HEK293 (cell line): ENCODE measurements around the gene CCDC181.

Experiments
- CTCF ChIA-PET: fragments of 350-600 bp; formaldehyde crosslinking; extraction: SDS; loops from one replicate; lab custom pipeline; 2021; ENCODE audit warnings: antibody characterized with exemption; lab: Yijun Ruan, JAX
- POLR2A ChIA-PET: fragments of 300-600 bp; formaldehyde crosslinking; extraction: SDS; loops from one replicate; lab custom pipeline; 2020; ENCODE audit warnings: antibody characterized with exemption, inconsistent platforms; lab: Yijun Ruan, JAX
- H3K27ac ChIP-seq: fragments of 200-500 bp; sonication (Bioruptor generic); 2 replicates; pipeline ENCODE4 v1.5.1; 2014; ENCODE audit warnings: low read depth, low read length, control low read depth, inconsistent platforms; ENCODE audit errors: extremely low read depth
- H3K36me3 ChIP-seq, 2 experiments: fragments of 200-500 bp in 1 of 2; sonication (Bioruptor generic) in 1 of 2; 1 replicate in 1 of 2; 2 replicates in 1 of 2; pipeline ENCODE4 v1.5.1; 2014 to 2017; ENCODE audit warnings: inconsistent platforms in 2 of 2, low read length in 2 of 2; ENCODE audit not compliant: control insufficient read depth in 2 of 2, insufficient read depth in 1 of 2
- H3K4me1 ChIP-seq: fragments of 200-500 bp; sonication (Bioruptor generic); 2 replicates; pipeline ENCODE4 v1.5.1; 2014; ENCODE audit warnings: mild to moderate bottlenecking, low read length, inconsistent platforms; ENCODE audit not compliant: control insufficient read depth, insufficient read depth
- H3K4me3 ChIP-seq: 2 replicates; pipeline ENCODE4 v1.5.1; 2011; ENCODE audit warnings: low read depth, mild to moderate bottlenecking, control low read depth, low read length, moderate library complexity
- H3K9me3 ChIP-seq: fragments of 200-500 bp; sonication (Bioruptor generic); 2 replicates; pipeline ENCODE4 v1.5.1; 2014; ENCODE audit warnings: low read depth, low read length, inconsistent platforms; ENCODE audit not compliant: control insufficient read depth, insufficient read depth
- IKZF3 ChIP-seq: fragments of 450-650 bp; IDR thresholded peaks from 2 replicates; pipeline ENCODE4 v1.5.0; 2018; ENCODE audit warnings: missing biosample characterization, mild to moderate bottlenecking, missing genetic modification characterization, moderate library complexity
- MZF1 ChIP-seq: fragments of 450-650 bp; formaldehyde crosslinking; IDR thresholded peaks from 2 replicates; pipeline ENCODE4 v1.5.1; 2017; ENCODE audit warnings: missing biosample characterization, missing genetic modification characterization, borderline replicate concordance
- SCRT2 ChIP-seq: fragments of 450-650 bp; formaldehyde crosslinking; IDR thresholded peaks from 2 replicates; pipeline ENCODE4 v1.5.1; 2016; ENCODE audit warnings: missing biosample characterization, missing genetic modification characterization
- ZBTB21 ChIP-seq: fragments of 450-650 bp; formaldehyde crosslinking; IDR thresholded peaks from 2 replicates; pipeline ENCODE4 v1.5.1; 2017; ENCODE audit warnings: missing biosample characterization, missing genetic modification characterization
- ZBTB8A ChIP-seq: fragments of 450-650 bp; formaldehyde crosslinking; IDR thresholded peaks from 2 replicates; pipeline ENCODE4 v1.5.1; 2016; ENCODE audit warnings: missing biosample characterization, missing genetic modification characterization
- ZFP37 ChIP-seq: fragments of 450-650 bp; formaldehyde crosslinking; IDR thresholded peaks from 2 replicates; pipeline ENCODE4 v1.5.1; 2016; ENCODE audit warnings: missing biosample characterization, missing genetic modification characterization
- ZFP69B ChIP-seq: fragments of 450-650 bp; formaldehyde crosslinking; IDR thresholded peaks from 2 replicates; pipeline ENCODE4 v1.5.1; 2016; ENCODE audit warnings: missing biosample characterization, missing genetic modification characterization
- ZNF335 ChIP-seq: fragments of 450-650 bp; formaldehyde crosslinking; conservative IDR thresholded peaks from 2 replicates; pipeline ENCODE4 v1.5.1; 2016; ENCODE audit warnings: missing biosample characterization, missing genetic modification characterization
- ZNF341 ChIP-seq: fragments of 450-650 bp; formaldehyde crosslinking; IDR thresholded peaks from 2 replicates; pipeline ENCODE4; 2016; ENCODE audit warnings: low read depth, missing biosample characterization, missing genetic modification characterization
- ZNF391 ChIP-seq: fragments of 450-650 bp; formaldehyde crosslinking; IDR thresholded peaks from 2 replicates; pipeline ENCODE4 v1.5.1; 2016; ENCODE audit warnings: low read depth, missing biosample characterization, missing genetic modification characterization, borderline replicate concordance
- ZNF394 ChIP-seq: fragments of 450-650 bp; formaldehyde crosslinking; IDR thresholded peaks from 2 replicates; pipeline ENCODE4 v1.5.1; 2016; ENCODE audit warnings: missing biosample characterization, missing genetic modification characterization, mild to moderate bottlenecking, moderate library complexity, borderline replicate concordance
- ZNF610 ChIP-seq: fragments of 450-650 bp; formaldehyde crosslinking; IDR thresholded peaks from 2 replicates; pipeline ENCODE4 v1.5.1; 2016; ENCODE audit warnings: missing biosample characterization, missing genetic modification characterization, borderline replicate concordance
- ZNF664 ChIP-seq: fragments of 450-650 bp; formaldehyde crosslinking; IDR thresholded peaks from 2 replicates; pipeline ENCODE4 v1.5.1; 2016; ENCODE audit warnings: missing biosample characterization, missing genetic modification characterization
- ZNF670 ChIP-seq: fragments of 450-650 bp; formaldehyde crosslinking; IDR thresholded peaks from 2 replicates; pipeline ENCODE4 v1.5.1; 2016; ENCODE audit warnings: missing biosample characterization, missing genetic modification characterization, low read depth
- ZNF785 ChIP-seq: fragments of 450-650 bp; formaldehyde crosslinking; IDR thresholded peaks from 2 replicates; pipeline ENCODE4 v1.5.1; 2016; ENCODE audit warnings: missing biosample characterization, missing genetic modification characterization
- TF ChIP-seq, protein P1 (sequence below): fragments of 450-650 bp; formaldehyde crosslinking; IDR thresholded peaks from 2 replicates; pipeline ENCODE4 v1.5.1; 2016; ENCODE audit warnings: missing biosample characterization, missing genetic modification characterization
- TF ChIP-seq, protein P2 (sequence below): fragments of 450-650 bp; IDR thresholded peaks from 2 replicates; pipeline ENCODE4 v1.5.1; 2018; ENCODE audit warnings: missing biosample characterization, mild to moderate bottlenecking, missing genetic modification characterization
- TF ChIP-seq, protein P3 (sequence below): fragments of 450-650 bp; formaldehyde crosslinking; IDR thresholded peaks from 2 replicates; pipeline ENCODE4 v1.5.1; 2016; ENCODE audit warnings: missing biosample characterization, missing genetic modification characterization
- TF ChIP-seq, protein P4 (sequence below): fragments of 450-650 bp; formaldehyde crosslinking; IDR thresholded peaks from 2 replicates; pipeline ENCODE4 v1.5.1; 2016; ENCODE audit warnings: missing biosample characterization, missing genetic modification characterization

Gene CCDC181

DNA sequence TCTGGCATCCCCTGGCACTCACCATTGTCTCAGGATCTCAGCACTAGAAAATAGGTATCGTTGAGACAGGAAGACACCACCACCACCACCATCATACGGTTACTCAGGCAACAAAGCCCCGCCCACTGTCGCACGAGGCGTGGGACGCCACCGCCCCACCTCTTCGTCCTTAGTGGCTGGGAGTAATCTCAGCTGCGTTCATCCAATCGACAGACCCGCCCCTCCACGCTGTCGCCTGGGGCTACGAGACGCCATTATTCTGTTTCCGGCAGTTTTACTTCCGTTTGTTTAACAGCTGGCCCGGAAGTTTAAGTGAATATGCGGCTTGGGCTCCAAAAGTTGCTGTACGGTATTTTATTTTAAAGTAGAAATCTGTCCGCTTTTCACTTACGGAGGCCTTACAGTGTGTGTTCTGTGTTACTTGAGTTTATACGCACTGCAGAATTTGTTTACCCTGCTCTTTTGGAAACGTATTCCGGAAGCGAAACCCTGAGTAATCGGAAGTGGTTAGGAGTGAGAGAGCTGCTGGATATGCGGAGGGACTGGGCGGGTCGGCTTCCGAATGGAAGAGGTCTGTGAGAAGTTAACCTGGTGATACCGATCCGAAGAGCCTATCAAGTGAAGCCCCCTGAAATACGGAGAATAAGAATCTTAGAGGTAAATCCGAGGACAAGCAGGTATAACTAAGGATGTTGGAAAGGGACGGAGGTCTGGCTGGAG is 59.4 kb downstream of the CCDC181 start, which contains the start of the genes BLZF1 and NME7 (continued):
- TF ChIP-seq, protein P1, sequence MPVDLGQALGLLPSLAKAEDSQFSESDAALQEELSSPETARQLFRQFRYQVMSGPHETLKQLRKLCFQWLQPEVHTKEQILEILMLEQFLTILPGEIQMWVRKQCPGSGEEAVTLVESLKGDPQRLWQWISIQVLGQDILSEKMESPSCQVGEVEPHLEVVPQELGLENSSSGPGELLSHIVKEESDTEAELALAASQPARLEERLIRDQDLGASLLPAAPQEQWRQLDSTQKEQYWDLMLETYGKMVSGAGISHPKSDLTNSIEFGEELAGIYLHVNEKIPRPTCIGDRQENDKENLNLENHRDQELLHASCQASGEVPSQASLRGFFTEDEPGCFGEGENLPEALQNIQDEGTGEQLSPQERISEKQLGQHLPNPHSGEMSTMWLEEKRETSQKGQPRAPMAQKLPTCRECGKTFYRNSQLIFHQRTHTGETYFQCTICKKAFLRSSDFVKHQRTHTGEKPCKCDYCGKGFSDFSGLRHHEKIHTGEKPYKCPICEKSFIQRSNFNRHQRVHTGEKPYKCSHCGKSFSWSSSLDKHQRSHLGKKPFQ (tag by site-specific recombination), result no peak
- TF ChIP-seq ZNF785 (tag by site-specific recombination) (no peak), ZBTB21 (tag by site-specific recombination) (peak; percentile 71), ZNF391 (tag by site-specific recombination) (no peak), ZNF664 (tag by site-specific recombination) (0 out of 2 replicates have a peak, but pooled peaks have one; percentile 19), ZNF394 (tag by site-specific recombination) (peak; percentile 63; the same call in 1 of the 2 replicates), ZNF670 (tag by site-specific recombination) (no peak), ZFP69B (tag by site-specific recombination) (no peak), ZFP37 (tag by site-specific recombination) (0 out of 2 replicates have a peak, but pooled peaks have one; percentile 23)
- TF ChIP-seq, protein P2, sequence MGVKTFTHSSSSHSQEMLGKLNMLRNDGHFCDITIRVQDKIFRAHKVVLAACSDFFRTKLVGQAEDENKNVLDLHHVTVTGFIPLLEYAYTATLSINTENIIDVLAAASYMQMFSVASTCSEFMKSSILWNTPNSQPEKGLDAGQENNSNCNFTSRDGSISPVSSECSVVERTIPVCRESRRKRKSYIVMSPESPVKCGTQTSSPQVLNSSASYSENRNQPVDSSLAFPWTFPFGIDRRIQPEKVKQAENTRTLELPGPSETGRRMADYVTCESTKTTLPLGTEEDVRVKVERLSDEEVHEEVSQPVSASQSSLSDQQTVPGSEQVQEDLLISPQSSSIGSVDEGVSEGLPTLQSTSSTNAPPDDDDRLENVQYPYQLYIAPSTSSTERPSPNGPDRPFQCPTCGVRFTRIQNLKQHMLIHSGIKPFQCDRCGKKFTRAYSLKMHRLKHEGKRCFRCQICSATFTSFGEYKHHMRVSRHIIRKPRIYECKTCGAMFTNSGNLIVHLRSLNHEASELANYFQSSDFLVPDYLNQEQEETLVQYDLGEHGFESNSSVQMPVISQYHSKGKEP (tag by site-specific recombination), result peak; percentile 68; the same call in 1 of the 2 replicates
- TF ChIP-seq, protein P3, sequence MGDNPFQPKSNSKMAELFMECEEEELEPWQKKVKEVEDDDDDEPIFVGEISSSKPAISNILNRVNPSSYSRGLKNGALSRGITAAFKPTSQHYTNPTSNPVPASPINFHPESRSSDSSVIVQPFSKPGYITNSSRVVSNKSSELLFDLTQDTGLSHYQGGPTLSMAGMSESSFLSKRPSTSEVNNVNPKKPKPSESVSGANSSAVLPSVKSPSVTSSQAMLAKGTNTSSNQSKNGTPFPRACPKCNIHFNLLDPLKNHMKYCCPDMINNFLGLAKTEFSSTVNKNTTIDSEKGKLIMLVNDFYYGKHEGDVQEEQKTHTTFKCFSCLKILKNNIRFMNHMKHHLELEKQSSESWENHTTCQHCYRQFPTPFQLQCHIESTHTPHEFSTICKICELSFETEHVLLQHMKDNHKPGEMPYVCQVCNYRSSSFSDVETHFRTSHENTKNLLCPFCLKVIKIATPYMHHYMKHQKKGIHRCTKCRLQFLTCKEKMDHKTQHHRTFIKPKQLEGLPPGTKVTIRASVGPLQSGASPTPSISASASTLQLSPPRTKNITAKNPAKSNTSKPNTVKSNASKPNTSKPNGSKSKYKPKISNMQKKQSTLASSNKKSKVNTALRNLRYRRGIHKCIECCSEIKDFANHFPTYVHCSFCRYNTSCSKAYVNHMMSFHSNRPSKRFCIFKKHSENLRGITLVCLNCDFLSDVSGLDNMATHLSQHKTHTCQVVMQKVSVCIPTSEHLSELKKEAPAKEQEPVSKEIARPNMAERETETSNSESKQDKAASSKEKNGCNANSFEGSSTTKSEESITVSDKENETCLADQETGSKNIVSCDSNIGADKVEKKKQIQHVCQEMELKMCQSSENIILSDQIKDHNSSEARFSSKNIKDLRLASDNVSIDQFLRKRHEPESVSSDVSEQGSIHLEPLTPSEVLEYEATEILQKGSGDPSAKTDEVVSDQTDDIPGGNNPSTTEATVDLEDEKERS (tag by site-specific recombination), result no peak

DNA sequence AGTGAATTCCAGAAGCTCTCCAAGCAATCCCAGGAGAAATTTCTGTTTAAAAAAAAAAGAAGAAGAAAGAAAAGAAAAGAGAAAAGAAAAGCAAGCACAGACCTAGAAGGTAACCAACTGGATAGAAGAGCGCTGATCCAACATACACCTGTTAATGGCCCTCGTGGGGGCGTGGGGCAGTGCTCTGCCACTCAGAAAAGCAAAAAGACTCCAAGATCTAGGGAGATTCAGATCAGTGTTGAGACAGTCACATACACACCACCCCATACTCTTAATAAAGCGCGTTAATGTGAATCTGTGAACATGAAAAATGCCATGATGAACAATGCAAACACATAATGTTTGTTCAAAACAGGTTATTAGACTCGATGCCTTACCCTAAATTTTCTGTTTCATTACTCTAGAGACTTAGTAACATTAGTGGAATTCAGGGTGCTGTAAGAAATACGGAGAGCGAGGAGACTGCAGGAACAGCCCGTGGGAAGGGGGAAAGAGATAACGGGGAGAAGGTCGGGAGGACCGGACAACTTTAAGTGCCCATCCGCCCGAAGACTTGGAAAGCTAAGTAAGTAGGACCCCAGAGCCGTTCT is 60.1 kb downstream of the CCDC181 start:
- TF ChIP-seq SCRT2 (tag by site-specific recombination) (peak; percentile 75), ZNF341 (tag by site-specific recombination) (peak; percentile 90), MZF1 (no peak), ZNF610 (no peak), ZBTB8A (0 out of 2 replicates have a peak, but pooled peaks have one; percentile 6), IKZF3 (tag by site-specific recombination) (0 out of 2 replicates have a peak, but pooled peaks have one; percentile 8), ZNF335 (peak; percentile 86)
- TF ChIP-seq, protein P4, sequence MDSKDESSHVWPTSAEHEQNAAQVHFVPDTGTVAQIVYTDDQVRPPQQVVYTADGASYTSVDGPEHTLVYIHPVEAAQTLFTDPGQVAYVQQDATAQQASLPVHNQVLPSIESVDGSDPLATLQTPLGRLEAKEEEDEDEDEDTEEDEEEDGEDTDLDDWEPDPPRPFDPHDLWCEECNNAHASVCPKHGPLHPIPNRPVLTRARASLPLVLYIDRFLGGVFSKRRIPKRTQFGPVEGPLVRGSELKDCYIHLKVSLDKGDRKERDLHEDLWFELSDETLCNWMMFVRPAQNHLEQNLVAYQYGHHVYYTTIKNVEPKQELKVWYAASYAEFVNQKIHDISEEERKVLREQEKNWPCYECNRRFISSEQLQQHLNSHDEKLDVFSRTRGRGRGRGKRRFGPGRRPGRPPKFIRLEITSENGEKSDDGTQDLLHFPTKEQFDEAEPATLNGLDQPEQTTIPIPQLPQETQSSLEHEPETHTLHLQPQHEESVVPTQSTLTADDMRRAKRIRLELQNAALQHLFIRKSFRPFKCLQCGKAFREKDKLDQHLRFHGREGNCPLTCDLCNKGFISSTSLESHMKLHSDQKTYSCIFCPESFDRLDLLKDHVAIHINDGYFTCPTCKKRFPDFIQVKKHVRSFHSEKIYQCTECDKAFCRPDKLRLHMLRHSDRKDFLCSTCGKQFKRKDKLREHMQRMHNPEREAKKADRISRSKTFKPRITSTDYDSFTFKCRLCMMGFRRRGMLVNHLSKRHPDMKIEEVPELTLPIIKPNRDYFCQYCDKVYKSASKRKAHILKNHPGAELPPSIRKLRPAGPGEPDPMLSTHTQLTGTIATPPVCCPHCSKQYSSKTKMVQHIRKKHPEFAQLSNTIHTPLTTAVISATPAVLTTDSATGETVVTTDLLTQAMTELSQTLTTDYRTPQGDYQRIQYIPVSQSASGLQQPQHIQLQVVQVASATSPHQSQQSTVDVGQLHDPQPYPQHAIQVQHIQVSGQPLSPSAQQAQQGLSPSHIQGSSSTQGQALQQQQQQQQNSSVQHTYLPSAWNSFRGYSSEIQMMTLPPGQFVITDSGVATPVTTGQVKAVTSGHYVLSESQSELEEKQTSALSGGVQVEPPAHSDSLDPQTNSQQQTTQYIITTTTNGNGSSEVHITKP, result peak; percentile 89; the same call in 1 of the 2 replicates
- Histone ChIP-seq H3K36me3 (peaks cover 9 to 30% of the 10 kb centered on the region in 2 experiments; a peak in 2 of 3 replicates), H3K4me3 (peak overlapping the region; percentile 83), H3K27ac (no peak overlapping the region), H3K4me1 (0 out of 2 replicates have a peak, but pooled peaks cover 2% of the 10 kb centered on the region), H3K9me3 (no peaks in the 10 kb centered on the region)
- ChIA-PET CTCF (interaction anchor here (0.9 to 1.3 kb wide), 2 partner anchors 19 to 1024 kb away, joined by 3 to 4 read pairs; no protein-coding TSS in a partner anchor), POLR2A (interaction anchor here (1.8 kb wide), 1 partner anchor 60 kb away, joined by 11 read pairs; the partner anchor contains the start of gene CCDC181)
